HEK293 (cell line): ENCODE results near the gene NTSR1.
A peak's percentile ranks its signal among the peaks of the same experiment; 100 is the strongest.

Experiments
- CTCF ChIA-PET: fragments of 350-600 bp; formaldehyde crosslinking; extraction: SDS; loops from one replicate; lab custom pipeline; 2021; ENCODE audit warnings: antibody characterized with exemption; lab: Yijun Ruan, JAX
- POLR2A ChIA-PET: fragments of 300-600 bp; formaldehyde crosslinking; extraction: SDS; loops from one replicate; lab custom pipeline; 2020; ENCODE audit warnings: antibody characterized with exemption, inconsistent platforms; lab: Yijun Ruan, JAX
- H3K27ac ChIP-seq: fragments of 200-500 bp; sonication (Bioruptor generic); 2 replicates; pipeline ENCODE4 v1.5.1; 2014; ENCODE audit warnings: low read depth, low read length, control low read depth, inconsistent platforms; ENCODE audit errors: extremely low read depth
- H3K36me3 ChIP-seq, 2 experiments: fragments of 200-500 bp in 1 of 2; sonication (Bioruptor generic) in 1 of 2; 1 replicate in 1 of 2; 2 replicates in 1 of 2; pipeline ENCODE4 v1.5.1; 2014 to 2017; ENCODE audit warnings: inconsistent platforms in 2 of 2, low read length in 2 of 2; ENCODE audit not compliant: control insufficient read depth in 2 of 2, insufficient read depth in 1 of 2
- H3K4me1 ChIP-seq: fragments of 200-500 bp; sonication (Bioruptor generic); 2 replicates; pipeline ENCODE4 v1.5.1; 2014; ENCODE audit warnings: mild to moderate bottlenecking, low read length, inconsistent platforms; ENCODE audit not compliant: control insufficient read depth, insufficient read depth
- H3K4me3 ChIP-seq: 2 replicates; pipeline ENCODE4 v1.5.1; 2011; ENCODE audit warnings: low read depth, mild to moderate bottlenecking, control low read depth, low read length, moderate library complexity
- H3K9me3 ChIP-seq: fragments of 200-500 bp; sonication (Bioruptor generic); 2 replicates; pipeline ENCODE4 v1.5.1; 2014; ENCODE audit warnings: low read depth, low read length, inconsistent platforms; ENCODE audit not compliant: control insufficient read depth, insufficient read depth
- BCL6B ChIP-seq: fragments of 450-650 bp; formaldehyde crosslinking; IDR thresholded peaks from 2 replicates; pipeline ENCODE4 v1.5.1; 2017; ENCODE audit warnings: missing biosample characterization, missing genetic modification characterization
- GLIS1 ChIP-seq: fragments of 450-650 bp; formaldehyde crosslinking; IDR thresholded peaks from 2 replicates; pipeline ENCODE4 v1.5.1; 2016; ENCODE audit warnings: missing biosample characterization, missing genetic modification characterization
- GLIS2 ChIP-seq: fragments of 450-650 bp; formaldehyde crosslinking; IDR thresholded peaks from 2 replicates; pipeline ENCODE4 v1.5.1; 2016; ENCODE audit warnings: missing biosample characterization, missing genetic modification characterization
- KLF10 ChIP-seq: fragments of 450-650 bp; IDR thresholded peaks from 2 replicates; pipeline ENCODE4 v1.5.1; 2018; ENCODE audit warnings: missing biosample characterization, mild to moderate bottlenecking, missing genetic modification characterization
- OVOL3 ChIP-seq: fragments of 450-650 bp; formaldehyde crosslinking; IDR thresholded peaks from 2 replicates; pipeline ENCODE4 v1.5.1; 2016; ENCODE audit warnings: missing biosample characterization, missing genetic modification characterization
- PBX3 ChIP-seq: sonication (generic); formaldehyde crosslinking; IDR thresholded peaks from 2 replicates; pipeline ENCODE4 v1.8.1; 2022; ENCODE audit warnings: mild to moderate bottlenecking, moderate library complexity, missing genetic modification reagents
- PRDM2 ChIP-seq: fragments of 450-650 bp; formaldehyde crosslinking; IDR thresholded peaks from 2 replicates; pipeline ENCODE4 v1.5.1; 2016; ENCODE audit warnings: missing biosample characterization, missing genetic modification characterization, borderline replicate concordance
- SALL2 ChIP-seq: fragments of 450-650 bp; formaldehyde crosslinking; IDR thresholded peaks from 2 replicates; pipeline ENCODE4 v1.5.0; 2017; ENCODE audit warnings: missing biosample characterization, mild to moderate bottlenecking, missing genetic modification characterization, borderline replicate concordance
- ZNF140 ChIP-seq: fragments of 450-650 bp; formaldehyde crosslinking; IDR thresholded peaks from 2 replicates; pipeline ENCODE4 v1.5.1; 2016; ENCODE audit warnings: missing biosample characterization, missing genetic modification characterization
- ZNF292 ChIP-seq: fragments of 450-650 bp; formaldehyde crosslinking; IDR thresholded peaks from 2 replicates; pipeline ENCODE4 v1.5.1; 2016; ENCODE audit warnings: low read depth, missing biosample characterization, missing genetic modification characterization, borderline replicate concordance
- ZNF324 ChIP-seq: fragments of 450-650 bp; formaldehyde crosslinking; IDR thresholded peaks from 2 replicates; pipeline ENCODE4 v1.5.1; 2016; ENCODE audit warnings: missing biosample characterization, missing genetic modification characterization
- ZNF544 ChIP-seq: fragments of 450-650 bp; formaldehyde crosslinking; IDR thresholded peaks from 2 replicates; pipeline ENCODE4 v1.5.0; 2017; ENCODE audit warnings: missing biosample characterization, missing genetic modification characterization
- ZNF549 ChIP-seq: fragments of 450-650 bp; IDR thresholded peaks from 2 replicates; pipeline ENCODE4 v1.5.1; 2018; ENCODE audit warnings: missing biosample characterization, missing genetic modification characterization, mild to moderate bottlenecking, inconsistent platforms, moderate library complexity
- ZNF621 ChIP-seq: fragments of 450-650 bp; formaldehyde crosslinking; IDR thresholded peaks from 2 replicates; pipeline ENCODE4 v1.5.1; 2017; ENCODE audit warnings: missing biosample characterization, missing genetic modification characterization
- ZNF623 ChIP-seq: fragments of 450-650 bp; formaldehyde crosslinking; IDR thresholded peaks from 2 replicates; pipeline ENCODE4 v1.5.1; 2016; ENCODE audit warnings: missing biosample characterization, missing genetic modification characterization
- ZNF654 ChIP-seq: fragments of 450-650 bp; formaldehyde crosslinking; IDR thresholded peaks from 2 replicates; pipeline ENCODE4 v1.5.1; 2016; ENCODE audit warnings: low read depth, missing biosample characterization, missing genetic modification characterization
- ZNF707 ChIP-seq: fragments of 450-650 bp; formaldehyde crosslinking; IDR thresholded peaks from 2 replicates; pipeline ENCODE4 v1.5.1; 2016; ENCODE audit warnings: missing biosample characterization, missing genetic modification characterization
- ZNF76 ChIP-seq: fragments of 450-650 bp; formaldehyde crosslinking; IDR thresholded peaks from 2 replicates; pipeline ENCODE4; 2016; ENCODE audit warnings: low read depth, missing biosample characterization, missing genetic modification characterization, borderline replicate concordance
- ZXDB ChIP-seq: fragments of 450-650 bp; formaldehyde crosslinking; IDR thresholded peaks from 2 replicates; pipeline ENCODE4 v1.5.1; 2016; ENCODE audit warnings: missing biosample characterization, missing genetic modification characterization

NTSR1 gene

GRCh38 chr20:62776035-62776691, 67.5 kb downstream of the NTSR1 start (continued):
- TF ChIP-seq PRDM2 (tag by site-specific recombination) (no peak), GLIS2 (peak; percentile 39; the same call in 1 of the 2 replicates)
- TF ChIP-seq, all 188 proteins: peak for 1

DNA sequence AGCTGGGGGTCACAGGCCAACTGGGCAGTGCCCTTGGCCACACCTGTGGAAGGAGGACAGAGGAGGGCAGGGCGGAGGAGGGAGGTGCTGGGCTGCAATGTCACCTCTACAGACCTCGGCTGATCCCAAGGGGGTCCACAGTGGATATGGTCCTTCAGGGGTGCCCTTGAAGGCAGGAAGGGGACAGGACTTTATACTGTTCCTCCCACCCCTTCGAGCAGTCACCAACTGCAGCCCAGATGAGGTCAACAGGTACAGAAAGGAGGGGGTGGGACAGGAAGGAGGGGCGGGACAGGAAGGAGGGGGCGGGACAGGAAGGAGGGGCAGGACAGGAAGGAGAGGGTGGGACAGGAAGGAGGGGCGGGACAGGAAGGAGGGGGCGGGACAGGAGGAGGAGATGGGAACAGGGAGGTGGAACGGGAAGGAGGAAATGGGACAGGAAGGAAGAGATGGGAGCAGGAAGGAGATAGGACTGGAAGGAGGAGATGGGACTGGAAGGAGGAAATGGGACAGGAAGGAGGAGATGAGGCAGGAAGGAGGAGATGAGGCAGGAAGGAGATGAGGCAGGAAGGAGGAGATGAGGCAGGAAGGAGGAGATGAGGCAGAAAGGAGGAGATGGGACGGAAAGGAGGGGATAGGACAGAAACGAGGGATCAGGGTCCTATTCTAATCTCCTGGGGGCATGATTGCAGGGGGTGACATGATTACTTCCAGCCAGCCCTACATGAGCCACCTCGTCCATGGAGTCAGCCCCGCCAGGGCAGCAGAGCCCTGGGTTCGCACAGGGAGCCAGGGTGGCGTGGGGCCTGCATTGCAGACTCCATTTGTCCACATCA, 68.3 kb downstream of the NTSR1 start:
- Histone ChIP-seq H3K36me3 (no peaks in the 10 kb centered on the region), H3K4me1 (0 out of 2 replicates have a peak, but pooled peaks cover 3% of the 10 kb centered on the region), H3K4me3 (no peak overlapping the region), H3K27ac (no peak overlapping the region), H3K9me3 (no peaks in the 10 kb centered on the region)
- CTCF ChIA-PET: interaction anchor here (1.2 kb wide), 1 partner anchor 14 kb away, joined by 3 read pairs; no protein-coding TSS in a partner anchor
- POLR2A ChIA-PET: interaction anchor here (1.3 kb wide), 1 partner anchor 17 kb away, joined by 4 read pairs; no protein-coding TSS in a partner anchor
- TF ChIP-seq ZNF549 (tag by site-specific recombination) (no peak), PBX3 (CRISPR knock-in tag) (no peak), ZNF623 (tag by site-specific recombination) (no peak), SALL2 (tag by site-specific recombination) (no peak), GLIS1 (tag by site-specific recombination) (peak; percentile 20; the same call in 1 of the 2 replicates), ZNF707 (tag by site-specific recombination) (peak; percentile 71; the same call in 1 of the 2 replicates), KLF10 (no peak), ZNF654 (tag by site-specific recombination) (no peak), ZXDB (no peak), PRDM2 (tag by site-specific recombination) (no peak), BCL6B (tag by site-specific recombination) (no peak), ZNF324 (tag by site-specific recombination) (no peak), ZNF544 (no peak), ZNF140 (tag by site-specific recombination) (no peak), ZNF621 (tag by site-specific recombination) (no peak), ZNF76 (tag by site-specific recombination) (peak; percentile 34; the same call in 1 of the 2 replicates), ZNF292 (tag by site-specific recombination) (no peak), OVOL3 (tag by site-specific recombination) (no peak)
